Hematopoietic multipotent progenitor cell treated with erythropoietin and hydrocortisone succinate and interleukin-3 and kit ligand, for 8 days (in vitro differentiated cells): ENCODE measurements around the gene CCK.

Experiments
- DNase-seq: peaks from one replicate; pipeline ENCODE4 v3.0.0-alpha.2; 2015

CCK gene

DNA sequence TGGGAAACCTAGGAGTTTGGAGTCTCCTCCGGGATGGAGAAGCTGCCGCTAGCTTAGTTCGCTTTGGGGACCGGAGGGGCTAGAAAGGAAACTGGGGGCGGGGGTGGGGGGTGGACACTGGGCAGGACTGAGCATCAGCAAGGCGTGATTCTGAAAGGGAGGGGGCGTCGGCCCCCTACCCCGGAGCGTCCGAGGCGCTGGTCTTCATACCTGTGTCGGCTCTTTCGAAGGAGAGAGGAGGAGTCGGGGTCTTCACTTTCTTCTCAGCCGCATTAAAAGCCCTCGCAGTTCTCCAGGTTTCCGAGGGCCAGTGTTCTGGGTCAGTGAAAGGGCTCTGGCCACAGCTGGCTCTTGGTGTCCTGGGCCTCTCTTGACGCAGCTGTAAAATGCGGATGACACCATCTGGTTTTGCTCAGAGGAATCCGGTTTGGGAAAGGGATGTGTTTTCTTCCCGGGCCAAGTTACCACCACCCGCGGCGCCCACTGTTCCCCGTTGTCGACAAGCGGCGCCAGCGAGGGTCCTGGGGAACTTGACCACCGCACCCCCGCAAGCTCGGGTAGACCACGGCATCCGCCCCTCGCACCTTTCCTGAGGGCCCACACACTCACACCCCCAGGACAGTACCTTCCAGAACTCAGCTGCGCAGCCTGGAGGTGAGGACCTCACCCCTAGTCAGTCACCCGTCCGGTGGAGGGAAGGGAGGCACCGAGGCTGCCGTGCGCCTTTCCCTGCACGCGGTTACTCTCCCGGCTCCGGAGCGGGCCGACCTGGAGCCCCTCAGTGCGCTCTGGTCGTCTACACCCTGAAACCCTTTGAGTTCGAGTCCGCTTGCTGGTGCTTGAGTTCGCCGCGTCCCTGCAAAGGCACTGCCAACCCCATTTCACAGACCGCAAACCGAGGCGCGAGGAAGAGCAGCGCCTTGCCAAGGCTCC, 660 bp downstream of the CCK start:
- DNase-seq, result no peak

DNA sequence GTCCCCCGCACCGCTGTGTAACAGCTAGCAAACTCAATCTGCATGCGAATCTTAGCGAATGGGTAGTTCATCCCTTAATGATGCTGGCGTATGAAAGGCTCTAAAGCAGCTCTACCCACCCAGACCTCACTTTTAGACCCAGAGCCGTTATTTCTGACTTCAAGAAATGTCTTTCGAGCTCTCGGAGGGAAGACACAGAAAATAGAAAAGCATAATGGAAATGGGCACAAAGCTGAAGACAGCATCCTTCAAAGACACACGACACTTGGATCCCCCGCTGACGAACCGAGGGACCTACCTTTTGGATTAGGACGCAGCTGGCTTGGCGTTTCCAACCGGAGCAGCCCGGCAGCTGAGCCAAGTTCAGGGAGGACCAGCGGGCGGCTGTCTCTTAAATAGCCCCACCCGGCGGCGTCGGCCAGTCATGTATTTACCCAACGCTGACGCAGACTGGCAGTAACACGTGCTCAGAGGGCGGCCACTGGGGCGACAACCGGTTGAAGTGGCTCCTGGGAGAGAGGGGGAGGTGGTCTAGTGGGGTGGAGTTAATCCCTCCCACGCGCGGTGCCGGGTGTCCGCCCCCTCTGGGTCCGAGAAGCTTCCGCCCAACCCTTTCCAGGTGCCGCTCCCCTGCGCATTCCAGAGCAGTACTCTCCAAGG, 1.5 kb downstream of the CCK start:
- peak; percentile 3 for DNase-seq

DNA sequence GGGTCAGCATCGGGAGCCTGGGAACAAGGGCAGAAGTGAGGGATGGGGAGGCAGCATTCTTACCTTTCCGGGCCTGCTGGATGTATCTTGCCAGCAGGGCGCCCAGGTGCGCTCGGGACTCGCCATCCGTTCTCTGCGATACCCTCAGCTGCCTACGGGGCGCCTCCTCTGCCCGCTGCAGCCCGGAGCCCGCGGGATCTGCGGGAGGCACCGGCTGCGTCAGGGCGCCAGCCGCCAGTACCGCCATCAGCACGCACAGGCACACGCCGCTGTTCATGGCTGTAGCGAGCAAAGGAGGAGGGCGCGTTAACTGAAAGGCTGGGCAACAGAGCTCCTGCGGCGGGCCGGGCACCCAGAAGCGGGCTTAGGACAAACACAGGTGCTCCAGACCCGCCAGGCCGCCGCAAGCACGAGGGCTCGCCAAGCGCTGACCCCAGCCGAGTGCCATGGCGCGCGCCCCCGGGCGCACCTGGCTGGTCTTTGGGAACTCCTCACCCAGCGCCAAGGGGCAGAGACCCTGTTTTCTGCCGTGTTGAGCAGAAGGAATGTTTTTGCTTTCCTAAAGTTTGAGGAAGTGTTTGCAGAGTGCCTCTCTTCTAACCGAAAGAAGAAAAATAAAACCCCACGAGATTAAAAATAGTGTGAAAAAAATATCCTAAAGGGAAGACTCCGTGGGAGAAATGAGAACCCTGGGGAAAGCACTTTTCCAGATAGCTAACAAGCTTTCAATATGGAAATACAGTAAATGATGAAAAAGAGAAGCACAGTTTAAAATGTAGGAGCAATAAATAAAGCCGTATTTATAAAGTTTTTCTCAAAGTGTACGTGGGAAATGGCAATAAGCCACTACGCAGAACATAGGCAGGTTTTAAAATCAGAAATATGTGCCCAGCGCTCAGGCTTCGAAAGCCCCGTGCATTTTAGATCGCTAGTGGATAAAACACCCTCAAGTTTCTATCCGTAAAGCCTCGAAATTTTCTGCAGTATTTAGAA, 2.3 kb downstream of the CCK start:
- no peak for DNase-seq

DNA sequence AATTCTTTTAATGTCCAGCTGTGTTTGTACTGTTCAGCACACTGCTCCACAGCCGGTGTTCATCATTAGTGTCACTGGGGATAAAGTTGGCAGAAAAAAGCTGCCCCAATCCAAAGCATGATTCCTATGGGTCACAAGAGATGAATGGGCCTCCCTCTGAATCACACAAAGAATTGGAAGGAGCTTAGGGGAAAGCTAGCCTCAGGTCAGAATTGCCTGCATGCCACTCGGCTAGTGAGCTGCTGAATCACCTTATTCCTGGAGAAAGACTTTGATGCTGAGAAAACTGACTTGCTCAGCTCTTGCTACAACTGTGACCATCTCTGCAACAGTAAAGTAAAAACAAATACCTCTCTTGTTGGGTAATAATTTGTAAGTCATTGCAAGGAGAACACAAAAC, 3.5 kb downstream of the CCK start:
- no peak for DNase-seq

DNA sequence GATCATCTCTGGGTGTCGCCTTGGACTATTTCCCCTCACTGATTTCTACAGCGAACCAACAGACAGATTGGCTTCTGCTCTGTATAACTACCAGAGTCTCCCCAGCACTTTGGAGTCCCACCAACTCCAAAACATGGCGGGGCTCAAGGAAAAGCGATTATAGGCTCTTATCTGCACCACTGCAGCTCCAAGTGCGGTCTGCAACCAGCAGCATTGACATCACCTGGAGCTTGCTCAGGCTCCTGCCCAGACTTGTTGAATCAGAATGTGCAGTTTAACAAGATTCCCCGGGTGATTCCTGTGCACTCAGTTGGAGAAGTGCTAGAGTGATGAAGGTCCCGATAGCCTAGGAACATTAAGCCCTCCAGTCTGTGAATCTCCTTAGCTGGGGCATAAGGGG, 9.0 kb downstream of the CCK start:
- no peak for DNase-seq

DNA sequence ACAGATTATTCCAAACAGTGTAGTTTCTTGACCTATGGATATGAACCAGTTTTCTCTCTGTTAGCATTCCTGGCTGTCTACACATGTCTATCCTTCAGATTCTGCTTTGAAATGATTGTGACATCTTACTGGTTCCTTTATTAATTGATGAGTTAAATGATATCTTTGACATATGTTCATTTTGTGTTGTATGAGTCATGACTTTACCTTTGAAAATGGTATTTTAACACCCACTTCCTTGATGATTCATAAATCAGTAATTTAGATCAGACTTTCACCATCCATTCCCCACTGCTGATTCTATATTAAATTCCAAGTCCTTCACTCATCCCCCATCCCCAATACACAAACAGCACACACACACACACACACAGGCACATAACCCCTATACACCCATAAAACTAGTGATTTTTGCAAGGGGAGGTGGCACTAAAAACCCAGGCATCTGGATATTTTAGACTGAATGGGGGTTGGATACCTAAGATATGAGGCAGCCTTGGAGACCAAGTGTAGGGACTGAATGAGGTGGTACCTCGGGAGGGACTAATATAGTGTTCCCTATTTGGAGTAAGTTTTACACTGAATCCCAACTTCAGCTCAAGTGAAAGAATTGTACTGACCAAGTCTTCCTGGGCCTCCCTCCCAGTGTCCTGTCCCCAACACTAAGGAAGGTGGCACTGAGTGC, 9.7 kb downstream of the CCK start:
- no peak for DNase-seq

DNA sequence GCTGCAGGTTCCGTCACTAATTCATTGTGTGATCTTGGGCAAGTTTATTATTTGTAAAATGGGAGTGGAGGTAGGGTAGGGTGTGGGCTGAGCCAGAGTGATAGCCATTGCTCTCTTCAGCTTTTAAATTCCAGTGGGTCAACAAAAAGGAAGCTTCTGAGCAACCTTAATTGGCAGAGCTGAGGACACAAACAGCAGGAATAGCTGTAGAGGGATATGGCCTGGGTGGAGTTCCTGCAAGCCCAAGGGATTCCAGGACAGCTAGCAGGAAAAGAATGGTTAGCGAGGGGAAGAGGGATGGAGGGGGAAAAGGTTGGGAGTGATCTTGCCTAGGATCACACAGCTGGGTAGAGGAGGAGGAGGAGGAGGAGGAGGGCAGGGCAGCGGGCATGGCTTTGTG, 11.4 kb downstream of the CCK start:
- DNase-seq, result no peak

DNA sequence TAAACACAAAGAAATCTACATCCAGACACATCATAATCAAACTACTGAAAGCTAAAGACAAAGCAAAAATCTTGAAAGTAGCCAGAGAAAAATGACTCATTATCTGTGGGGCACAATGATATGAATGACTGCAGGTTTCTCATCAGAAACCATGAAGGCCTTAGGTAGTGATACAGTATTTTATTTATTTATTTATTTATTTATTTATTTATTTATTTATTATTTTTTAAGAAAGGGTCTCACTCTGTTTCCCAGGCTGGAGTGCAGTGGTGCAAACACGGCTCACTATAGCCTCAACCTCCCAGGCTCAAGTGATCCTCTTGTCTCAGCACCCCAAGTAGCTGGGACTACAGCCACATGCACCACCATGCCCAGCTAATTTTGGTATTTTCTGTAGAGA, 15.2 kb downstream of the CCK start:
- DNase-seq, result no peak

DNA sequence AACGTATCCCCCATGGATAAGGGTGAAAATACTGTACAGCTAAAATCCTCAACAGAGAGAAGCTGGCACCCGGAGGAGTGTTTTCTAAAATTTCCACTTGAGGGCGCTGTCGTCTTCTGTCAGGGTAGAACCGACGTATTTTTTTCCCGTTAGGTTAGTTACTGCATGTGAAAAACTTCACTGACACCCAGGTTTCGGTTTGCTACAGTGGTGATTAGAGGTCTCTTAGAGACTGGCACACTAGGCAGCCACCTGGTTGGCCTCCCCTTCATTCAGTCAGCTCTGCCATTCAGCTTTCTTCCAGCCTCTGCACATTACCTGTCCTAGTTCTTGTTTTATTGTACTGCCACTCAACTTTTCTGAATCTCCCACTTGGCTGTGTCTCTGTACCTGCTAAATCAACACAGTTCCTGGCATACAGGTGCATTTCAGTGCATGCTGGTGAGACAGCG, 18.4 kb downstream of the CCK start:
- DNase-seq, result peak; percentile 65

DNA sequence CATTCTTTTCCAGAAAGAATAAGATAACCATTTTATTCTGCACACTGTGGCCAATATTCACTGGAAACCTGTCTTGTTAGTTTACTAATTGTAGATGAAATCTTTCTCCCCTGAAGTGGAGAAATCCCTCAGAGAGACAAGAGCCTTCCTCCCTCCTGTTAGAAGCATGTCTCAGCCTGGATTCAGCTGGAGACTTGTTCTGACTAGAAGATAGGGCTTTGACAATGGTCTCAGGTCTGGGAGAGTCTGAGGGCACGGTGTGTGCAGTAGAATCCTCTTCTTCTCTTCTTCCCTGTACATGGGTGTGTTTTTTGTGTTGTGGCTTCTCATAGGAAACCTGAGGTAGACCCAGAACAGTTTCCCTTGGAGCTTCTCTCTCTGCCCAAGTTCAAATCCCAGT, 19.9 kb downstream of the CCK start:
- no peak for DNase-seq

DNA sequence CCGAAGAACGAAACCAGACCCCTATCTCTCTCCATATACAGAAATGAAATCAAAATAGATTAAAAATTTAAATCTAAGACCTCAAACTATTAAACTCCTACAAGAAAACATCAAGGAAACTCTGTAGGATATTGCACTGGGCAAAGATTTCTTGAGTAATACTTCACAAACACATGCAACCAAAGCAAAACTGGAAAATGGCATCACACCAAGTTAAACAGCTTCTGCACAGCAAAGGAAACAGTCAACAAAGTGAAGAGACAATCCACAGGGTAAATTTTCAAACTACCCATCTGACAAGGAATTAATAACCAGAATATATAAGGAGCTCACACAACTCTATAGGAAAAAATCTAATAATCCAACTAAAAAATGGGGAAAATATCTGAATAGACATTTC, 29.4 kb downstream of the CCK start:
- no peak for DNase-seq

DNA sequence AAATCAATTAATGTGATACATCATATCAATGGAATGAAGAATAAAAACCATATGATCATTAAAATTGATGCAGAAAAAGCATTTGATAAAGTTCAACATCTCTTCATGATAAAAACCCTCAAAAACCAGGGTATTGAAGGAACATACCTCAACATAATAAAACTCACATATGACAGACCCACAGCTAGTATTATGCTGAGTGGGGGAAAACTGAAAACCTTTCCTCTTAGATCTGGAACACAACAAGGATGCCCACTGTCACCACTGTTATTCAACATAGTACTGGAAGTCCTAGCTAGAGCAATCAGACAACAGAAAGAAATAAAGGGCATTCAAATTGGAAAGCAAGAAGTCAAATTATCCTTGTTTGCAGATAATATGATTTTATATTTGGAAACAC, 30.5 kb downstream of the CCK start:
- DNase-seq, result no peak

DNA sequence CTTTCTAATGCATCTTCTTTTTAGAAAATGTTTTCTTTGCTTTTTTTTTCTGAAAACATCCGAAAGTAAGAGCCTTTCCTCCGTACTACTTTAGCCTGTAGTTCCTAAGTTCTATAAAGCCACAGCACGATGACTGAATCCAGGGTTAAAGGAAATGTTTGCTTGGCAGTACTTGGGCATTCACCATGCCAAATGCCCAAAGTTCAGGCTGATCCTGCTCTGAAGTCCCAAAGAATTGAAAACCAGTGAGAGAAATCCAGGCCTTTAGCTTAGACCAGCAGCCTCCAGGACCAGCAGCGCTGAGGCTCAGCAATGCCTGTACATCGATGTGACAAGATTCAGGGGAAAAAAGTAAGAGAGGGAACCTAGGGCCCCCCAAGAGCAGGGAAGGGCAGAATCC, 35.1 kb downstream of the CCK start:
- no peak for DNase-seq

DNA sequence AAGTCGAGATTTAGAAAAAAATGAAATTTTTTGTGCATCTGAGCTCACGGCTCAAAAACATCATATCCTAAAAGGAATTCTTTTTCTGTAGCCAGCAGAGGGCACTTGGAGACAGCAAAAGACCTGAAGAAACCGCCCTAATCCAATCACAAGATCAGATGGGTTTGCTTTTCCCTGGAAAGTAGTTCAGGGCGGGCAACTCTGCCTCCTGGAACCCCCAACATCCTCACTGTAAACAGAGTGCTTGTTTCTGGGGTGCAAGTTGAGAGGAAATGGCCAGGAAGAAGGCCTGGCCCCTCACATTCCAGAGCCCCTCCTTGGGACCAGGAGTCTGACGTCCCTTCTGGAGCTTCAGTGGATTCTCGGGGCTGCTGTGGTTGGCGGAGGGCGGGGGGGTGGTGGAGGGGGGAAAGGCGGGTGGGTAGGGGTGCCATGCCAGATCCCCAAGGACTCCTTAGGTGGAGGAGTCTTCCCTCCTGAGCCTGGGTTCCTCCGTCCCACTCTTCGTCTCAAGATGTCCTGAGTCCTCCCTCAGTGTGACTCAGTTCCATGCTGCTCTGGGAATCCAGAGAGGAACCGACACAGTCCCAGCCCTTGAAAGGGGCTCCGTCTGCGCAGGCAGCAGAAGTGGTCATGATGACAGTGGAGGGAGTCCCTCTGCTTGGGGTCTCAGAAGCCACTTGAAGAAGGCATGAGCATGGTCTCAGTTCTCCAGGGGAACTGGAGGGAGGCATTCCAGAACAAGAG, 35.9 kb downstream of the CCK start:
- DNase-seq, result peak; percentile 31

DNA sequence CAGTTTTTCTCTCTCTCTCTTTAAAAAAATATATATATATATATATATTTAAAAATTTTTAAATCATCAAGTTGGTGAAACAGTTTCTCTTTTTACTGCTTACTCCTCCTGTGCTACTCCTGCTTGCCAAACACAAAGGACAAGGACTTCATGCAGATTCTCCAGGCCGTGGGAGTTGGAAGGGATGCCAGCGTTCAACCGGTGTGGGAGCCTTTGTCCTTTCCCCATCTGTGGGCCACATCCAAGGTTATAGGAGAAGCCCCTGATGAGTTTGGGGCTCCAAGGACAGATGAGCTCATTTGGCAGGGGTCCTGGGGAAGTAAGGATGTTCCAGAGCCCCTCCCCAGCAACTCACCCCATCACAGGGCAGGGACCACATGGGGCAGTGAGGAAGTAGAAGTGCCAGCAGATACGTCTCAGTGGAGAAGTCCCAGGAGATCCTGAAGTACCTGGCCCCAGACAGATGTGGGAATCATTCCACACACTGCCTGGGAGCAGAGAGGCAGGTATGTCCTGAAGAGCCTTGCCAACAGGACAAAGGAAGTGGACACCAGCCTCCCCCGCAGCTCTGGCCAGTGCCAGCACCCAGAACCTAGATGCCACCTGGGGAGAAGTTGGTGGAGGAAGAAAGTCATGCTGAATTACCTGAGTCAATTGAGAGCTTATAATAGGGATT, 36.6 kb downstream of the CCK start:
- DNase-seq, result no peak

DNA sequence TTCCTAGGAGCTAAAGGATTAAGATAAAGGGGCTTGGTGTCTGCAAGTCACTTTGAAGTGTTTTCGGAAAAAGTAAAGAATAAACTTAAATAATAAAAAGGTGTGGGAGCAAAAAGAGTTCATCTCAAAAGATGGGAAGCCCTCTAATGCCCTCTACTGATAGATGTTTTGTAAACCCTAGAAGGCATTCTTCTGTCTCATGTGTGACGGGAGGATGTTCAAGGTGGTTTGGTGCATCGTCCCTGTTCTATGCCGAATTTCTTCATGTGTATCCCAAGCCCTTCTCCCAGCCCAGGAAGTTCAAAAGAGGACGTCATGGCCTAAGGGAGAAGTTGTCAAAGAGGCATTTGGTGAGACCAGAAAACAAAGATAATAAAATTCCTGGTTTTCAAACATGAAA, 37.2 kb downstream of the CCK start:
- no peak for DNase-seq

DNA sequence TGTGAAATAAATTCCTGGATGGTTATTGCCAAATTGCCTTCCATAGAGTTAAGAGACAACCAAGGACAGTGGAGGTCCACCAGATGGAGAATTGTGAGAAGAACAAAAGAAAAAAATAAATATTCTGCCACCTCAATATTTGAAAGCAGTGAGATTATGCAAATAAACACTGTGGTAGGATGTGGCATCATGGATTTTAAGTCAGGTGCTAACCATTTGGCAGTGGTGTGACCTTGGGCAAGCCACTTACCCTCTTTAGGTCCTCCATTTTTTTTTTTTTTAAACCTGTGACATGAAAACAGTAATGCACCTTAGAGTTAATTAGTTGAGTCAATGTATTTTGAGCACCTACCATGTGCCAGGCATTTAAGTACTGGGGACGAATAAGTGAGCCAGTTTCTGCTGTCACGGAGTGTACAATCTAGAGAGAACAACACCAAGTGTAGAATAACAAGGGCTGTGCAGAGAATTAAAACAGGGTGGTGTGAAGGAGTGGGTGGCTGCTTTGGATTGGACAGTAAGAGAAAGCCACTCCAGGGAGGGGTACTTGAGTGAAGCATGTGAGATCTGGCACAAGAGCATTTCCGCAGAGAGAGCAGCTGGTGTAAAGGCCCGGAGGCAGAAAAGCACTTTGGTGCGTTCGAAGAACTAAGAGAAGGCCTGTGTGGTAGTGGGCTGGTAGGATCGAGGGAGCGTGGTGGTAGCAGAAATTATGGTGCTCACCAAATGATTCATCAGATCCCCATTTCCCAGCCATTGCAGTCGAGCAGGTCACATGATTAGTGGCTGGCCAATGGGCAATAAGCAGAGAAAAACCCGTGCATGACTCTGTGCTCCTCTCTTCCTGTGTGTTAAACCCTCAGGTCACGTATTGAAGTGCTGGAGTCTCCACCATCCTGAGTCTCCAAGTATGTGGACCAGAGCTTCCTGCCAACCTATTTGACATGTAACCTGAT, 39.2 kb downstream of the CCK start:
- no peak for DNase-seq

DNA sequence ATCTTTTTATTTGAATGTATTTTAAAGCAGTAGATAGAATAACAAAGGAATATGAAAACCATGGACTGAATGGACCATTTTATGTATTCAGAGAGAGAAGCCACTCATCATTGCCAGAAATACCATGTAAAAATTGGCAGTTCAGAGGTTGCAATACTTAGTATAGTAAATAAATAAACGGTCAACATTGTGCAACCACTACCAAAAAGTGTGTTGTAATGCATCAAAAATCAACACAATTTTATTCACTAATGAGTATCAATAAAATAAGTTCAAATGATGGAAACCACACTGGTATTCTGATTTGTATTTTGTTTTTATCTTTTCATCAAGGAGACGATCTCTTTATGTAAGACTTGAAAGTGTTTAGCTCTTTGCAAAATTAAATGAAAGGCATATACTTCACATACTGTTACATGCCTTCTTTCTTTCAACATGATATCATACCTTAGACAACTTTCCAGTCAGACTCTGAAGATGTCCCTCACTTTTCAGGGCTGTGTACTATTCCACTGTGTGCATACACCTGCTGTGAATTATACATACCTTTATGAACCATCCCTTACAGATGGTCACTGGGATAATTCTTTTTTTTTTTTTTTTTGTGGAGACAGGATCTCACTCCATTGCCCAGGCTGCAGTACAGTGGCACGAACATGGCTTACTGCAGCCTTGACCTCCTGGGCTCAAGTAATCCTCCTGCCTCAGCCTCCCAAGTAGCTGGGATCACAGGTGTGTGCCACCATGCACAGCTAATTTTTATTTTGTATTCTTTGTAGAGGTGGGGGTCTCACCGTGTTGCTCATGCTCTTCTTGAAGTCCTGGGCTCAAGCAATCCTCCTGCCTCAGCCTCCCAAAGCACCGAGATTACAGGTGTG, 40.3 kb downstream of the CCK start:
- no peak for DNase-seq
